ENCODE data around the gene TIMMDC1. TPM values are rescaled to one million over a fixed set of nuclear protein-coding genes. Genes with fewer than 3 reads are reported as not detected.

Gene TIMMDC1
- total and polyA plus RNA-seq, 2 experiments from 2014 or later, result 54.3 to 160 TPM

DNA sequence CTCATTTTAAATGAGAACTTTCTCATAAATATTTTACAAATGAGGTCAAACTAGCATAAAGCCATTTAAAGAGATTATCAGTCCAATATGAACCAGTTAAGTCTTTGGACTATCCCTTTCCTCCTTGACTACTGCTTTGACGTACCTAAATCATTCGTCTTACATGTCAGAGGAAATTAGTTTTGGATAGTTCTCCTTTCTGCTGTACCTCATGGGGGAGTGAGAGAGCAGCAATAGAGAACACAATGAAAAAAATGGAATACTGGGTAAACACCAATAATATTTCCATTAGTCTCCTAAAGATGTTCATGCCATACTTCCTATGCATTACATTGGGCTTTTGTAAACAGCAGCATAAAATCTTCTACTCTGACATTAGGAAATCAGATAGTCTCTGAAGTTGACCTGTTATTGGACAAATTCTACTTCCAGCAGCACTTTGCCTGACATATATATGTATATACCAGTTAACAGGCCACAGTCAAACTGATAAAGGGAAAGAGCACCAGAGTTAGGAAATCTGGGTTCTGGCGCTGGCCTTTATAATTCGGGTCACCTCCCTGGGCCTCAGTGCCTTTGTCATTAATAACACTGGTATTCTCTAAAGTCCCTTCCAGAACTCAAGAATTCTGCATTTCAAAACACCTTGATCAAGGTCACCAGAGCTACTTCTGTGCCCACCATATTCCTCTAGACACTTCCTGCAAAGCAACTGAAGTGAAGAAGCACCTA lies 26.8 kb downstream of the TIMMDC1 start:
- WGBS, 2 experiments (ENCODE audit: low coverage in 1 of 2, low lambda C conversion rate in 2 of 2, missing lambda C conversion rate in 2 of 2), result 64 to 65% methylated on average over 4 of the region's 4 CpGs
- Histone ChIP-seq H3K9me3 (ENCODE audit: low read depth) (no peaks in the 10 kb centered on the region), H3F3A (ENCODE audit: insufficient read depth) (peaks cover 11% of the 10 kb centered on the region), H3K9me2 (ENCODE audit: insufficient read depth) (no peaks in the 10 kb centered on the region), H3K36me3 (ENCODE audit: low read depth) (peaks cover 22% of the 10 kb centered on the region; the same call in 1 of the 2 replicates), H3K4me2 (ENCODE audit: unreplicated experiment) (no peak overlapping the region), H3K4me3 (no peak overlapping the region), H3K79me2 (ENCODE audit: insufficient read depth) (no peaks in the 10 kb centered on the region), H4K20me1 (ENCODE audit: insufficient read depth) (no peaks in the 10 kb centered on the region), H3K4me1 (ENCODE audit: insufficient read depth) (peaks cover 6% of the 10 kb centered on the region), H3K9ac (no peak overlapping the region), H3K27me3 (replicated peaks; ENCODE audit: insufficient read depth) (no peaks in the 10 kb centered on the region), H2AFZ (no peak overlapping the region), H3K27ac (no peak overlapping the region)
- DNase-seq, result peak; percentile 44
- in situ Hi-C loops (cut with MboI), result loop anchor here (25.0 kb wide), 1 partner anchor 662 kb away; no protein-coding TSS in a partner anchor
- TF ChIP-seq EZH2 (IDR thresholded peaks at IDR 0.05; ENCODE audit: insufficient read depth, poor library complexity, severe bottlenecking) (no peak), EZH2phosphoT487 (IDR thresholded peaks at IDR 0.05; ENCODE audit: insufficient read depth, low read depth) (no peak)

GRCh38 chr3:119527714-119528113 lies 29.4 kb downstream of the TIMMDC1 start:
- H3K79me2 ChIP-seq (ENCODE audit: insufficient read depth), result no peaks in the 10 kb centered on the region
- H3K36me3 ChIP-seq (ENCODE audit: low read depth), result peaks cover 11% of the 10 kb centered on the region; the same call in 1 of the 2 replicates
- H3K27me3 ChIP-seq (replicated peaks; ENCODE audit: insufficient read depth), result no peaks in the 10 kb centered on the region
- H3K9me2 ChIP-seq (ENCODE audit: insufficient read depth), result no peaks in the 10 kb centered on the region
- H3K27ac ChIP-seq, result no peak overlapping the region
- no peaks in the 10 kb centered on the region for H4K20me1 ChIP-seq (ENCODE audit: insufficient read depth)
- no peak overlapping the region for H2AFZ ChIP-seq
- H3K4me3 ChIP-seq, result no peak overlapping the region
- H3K4me1 ChIP-seq (ENCODE audit: insufficient read depth), result peaks cover 11% of the 10 kb centered on the region
- no peak for DNase-seq
- 97 to 99% methylated on average over 5 of the region's 5 CpGs for WGBS, 2 experiments (ENCODE audit: low coverage in 1 of 2, low lambda C conversion rate in 2 of 2, missing lambda C conversion rate in 2 of 2)
- no peak for TF ChIP-seq EZH2 (IDR thresholded peaks at IDR 0.05; ENCODE audit: insufficient read depth, poor library complexity, severe bottlenecking)
- no peak for TF ChIP-seq EZH2phosphoT487 (IDR thresholded peaks at IDR 0.05; ENCODE audit: insufficient read depth, low read depth)
- H3F3A ChIP-seq (ENCODE audit: insufficient read depth), result peaks cover 11% of the 10 kb centered on the region
- H3K4me2 ChIP-seq (ENCODE audit: unreplicated experiment), result no peak overlapping the region
- H3K9ac ChIP-seq, result no peak overlapping the region
- H3K9me3 ChIP-seq (ENCODE audit: low read depth), result no peaks in the 10 kb centered on the region
- in situ Hi-C loops (cut with MboI), result loop anchor here (25.0 kb wide), 1 partner anchor 660 kb away; no protein-coding TSS in a partner anchor

- no peaks in the 10 kb centered on the region for H4K20me1 ChIP-seq (ENCODE audit: insufficient read depth)
- no peaks in the 10 kb centered on the region for H3K36me3 ChIP-seq (ENCODE audit: low read depth)
- in situ Hi-C loops (cut with MboI), result loop anchor here (25.0 kb wide), 1 partner anchor 657 kb away; no protein-coding TSS in a partner anchor
- no peaks in the 10 kb centered on the region for H3K9me2 ChIP-seq (ENCODE audit: insufficient read depth)
- H3K27ac ChIP-seq, result no peak overlapping the region
- TF ChIP-seq EZH2phosphoT487 (IDR thresholded peaks at IDR 0.05; ENCODE audit: insufficient read depth, low read depth), result no peak
- TF ChIP-seq EZH2 (IDR thresholded peaks at IDR 0.05; ENCODE audit: insufficient read depth, poor library complexity, severe bottlenecking), result no peak
- H3K27me3 ChIP-seq (replicated peaks; ENCODE audit: insufficient read depth), result no peaks in the 10 kb centered on the region
- no peaks in the 10 kb centered on the region for H3K9me3 ChIP-seq (ENCODE audit: low read depth)
- DNase-seq, result peak; percentile 69
- H3K9ac ChIP-seq, result no peak overlapping the region
- H2AFZ ChIP-seq, result no peak overlapping the region
- no peak overlapping the region for H3K4me3 ChIP-seq
- peaks cover 4% of the 10 kb centered on the region for H3F3A ChIP-seq (ENCODE audit: insufficient read depth)
- H3K4me2 ChIP-seq (ENCODE audit: unreplicated experiment), result peak overlapping the region; percentile 3
- peaks cover 11% of the 10 kb centered on the region for H3K4me1 ChIP-seq (ENCODE audit: insufficient read depth)
- H3K79me2 ChIP-seq (ENCODE audit: insufficient read depth), result no peaks in the 10 kb centered on the region
Measured at GRCh38 chr3:119529883-119530282, 31.5 kb downstream of the TIMMDC1 start.

GRCh38 chr3:119530456-119530855 lies 32.1 kb downstream of the TIMMDC1 start:
- WGBS, 2 experiments (ENCODE audit: low coverage in 1 of 2, low lambda C conversion rate in 2 of 2, missing lambda C conversion rate in 2 of 2), result 13 to 21% methylated on average over 2 of the region's 2 CpGs
- Histone ChIP-seq H3K27me3 (replicated peaks; ENCODE audit: insufficient read depth) (no peaks in the 10 kb centered on the region), H3K27ac (no peak overlapping the region), H3F3A (ENCODE audit: insufficient read depth) (peaks cover 4% of the 10 kb centered on the region), H3K4me1 (ENCODE audit: insufficient read depth) (peaks cover 11% of the 10 kb centered on the region), H3K4me3 (no peak overlapping the region), H3K4me2 (ENCODE audit: unreplicated experiment) (peak overlapping the region; percentile 3), H3K9ac (no peak overlapping the region), H3K9me2 (ENCODE audit: insufficient read depth) (no peaks in the 10 kb centered on the region), H3K9me3 (ENCODE audit: low read depth) (no peaks in the 10 kb centered on the region), H3K79me2 (ENCODE audit: insufficient read depth) (no peaks in the 10 kb centered on the region), H3K36me3 (ENCODE audit: low read depth) (no peaks in the 10 kb centered on the region), H2AFZ (no peak overlapping the region), H4K20me1 (ENCODE audit: insufficient read depth) (no peaks in the 10 kb centered on the region)
- no peak for TF ChIP-seq EZH2 (IDR thresholded peaks at IDR 0.05; ENCODE audit: insufficient read depth, poor library complexity, severe bottlenecking)
- no peak for TF ChIP-seq EZH2phosphoT487 (IDR thresholded peaks at IDR 0.05; ENCODE audit: insufficient read depth, low read depth)
- in situ Hi-C loops (cut with MboI), result loop anchor here (25.0 kb wide), 1 partner anchor 657 kb away; no protein-coding TSS in a partner anchor
- no peak for DNase-seq

All from GM23248 (cell line).